Mesothelial cell of epicardium (in vitro differentiated cells): ENCODE data around the gene ADAMTSL5. TPM values are rescaled to one million over a fixed set of nuclear protein-coding genes. Genes with fewer than 3 reads are reported as not detected.

ENCODE experiments used
- DNase-seq, 2 experiments: peaks; one replicate each; pipeline ENCODE4 v3.0.0; 2021; ENCODE audit warnings: low spot score in 2 of 2; ENCODE audit not compliant: unreplicated experiment in 2 of 2
- H3K27ac Mint-ChIP-seq: 2 replicates; pipeline ENCODE4 v1.8.0; 2021; ENCODE audit warnings: mixed read lengths
- H3K27me3 Mint-ChIP-seq: 2 replicates; pipeline ENCODE4 v1.8.0; 2021; ENCODE audit warnings: low read depth, mixed read lengths
- H3K36me3 Mint-ChIP-seq: 2 replicates; pipeline ENCODE4 v1.8.0; 2021; ENCODE audit warnings: mixed read lengths
- H3K4me1 Mint-ChIP-seq: 2 replicates; pipeline ENCODE4 v1.8.0; 2021; ENCODE audit warnings: mixed read lengths
- H3K4me3 Mint-ChIP-seq: 2 replicates; pipeline ENCODE4 v1.8.0; 2021; ENCODE audit warnings: mild to moderate bottlenecking, moderate library complexity, mixed read lengths
- H3K9me3 Mint-ChIP-seq: 2 replicates; pipeline ENCODE4 v1.8.0; 2021; ENCODE audit warnings: mixed read lengths
- total RNA-seq: library from RNA; stranded (reverse); gene quantifications from 3 replicates; pipeline ENCODE4 v1.2.1, GENCODE V29; 2021
- TF ChIP-seq, protein P1 (sequence below): fragments of 200-600 bp; sonication (generic); IDR thresholded peaks from one replicate; pipeline ENCODE4 v1.5.0; 2021; ENCODE audit warnings: antibody characterized with exemption; ENCODE audit not compliant: unreplicated experiment

Gene ADAMTSL5
- total RNA-seq, 1 donor from 2014 or later = 4.6 TPM

DNA sequence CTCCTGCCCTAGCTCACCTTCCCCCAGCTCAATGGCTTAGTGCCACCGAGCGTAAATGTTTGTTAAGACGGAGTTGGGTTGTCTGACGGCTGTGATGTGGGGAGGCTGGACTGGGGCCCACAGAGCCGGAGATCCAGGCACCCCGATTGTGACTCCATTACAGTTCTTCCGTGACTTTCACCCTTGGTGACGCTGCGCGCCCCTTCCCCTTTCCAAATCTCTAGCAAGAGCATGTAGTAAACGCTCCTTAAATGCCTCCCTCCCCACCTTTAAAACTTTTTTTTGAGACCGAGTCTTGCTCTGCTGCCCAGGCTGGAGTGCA, 21.0 kb downstream of the ADAMTSL5 start:
- H3K36me3 Mint-ChIP-seq = no peaks in the 10 kb centered on the region
- TF ChIP-seq, protein P1, sequence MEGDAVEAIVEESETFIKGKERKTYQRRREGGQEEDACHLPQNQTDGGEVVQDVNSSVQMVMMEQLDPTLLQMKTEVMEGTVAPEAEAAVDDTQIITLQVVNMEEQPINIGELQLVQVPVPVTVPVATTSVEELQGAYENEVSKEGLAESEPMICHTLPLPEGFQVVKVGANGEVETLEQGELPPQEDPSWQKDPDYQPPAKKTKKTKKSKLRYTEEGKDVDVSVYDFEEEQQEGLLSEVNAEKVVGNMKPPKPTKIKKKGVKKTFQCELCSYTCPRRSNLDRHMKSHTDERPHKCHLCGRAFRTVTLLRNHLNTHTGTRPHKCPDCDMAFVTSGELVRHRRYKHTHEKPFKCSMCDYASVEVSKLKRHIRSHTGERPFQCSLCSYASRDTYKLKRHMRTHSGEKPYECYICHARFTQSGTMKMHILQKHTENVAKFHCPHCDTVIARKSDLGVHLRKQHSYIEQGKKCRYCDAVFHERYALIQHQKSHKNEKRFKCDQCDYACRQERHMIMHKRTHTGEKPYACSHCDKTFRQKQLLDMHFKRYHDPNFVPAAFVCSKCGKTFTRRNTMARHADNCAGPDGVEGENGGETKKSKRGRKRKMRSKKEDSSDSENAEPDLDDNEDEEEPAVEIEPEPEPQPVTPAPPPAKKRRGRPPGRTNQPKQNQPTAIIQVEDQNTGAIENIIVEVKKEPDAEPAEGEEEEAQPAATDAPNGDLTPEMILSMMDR = no peak
- DNase-seq = no peak
- H3K4me3 Mint-ChIP-seq = peak overlapping the region; percentile 57
- no peaks in the 10 kb centered on the region for H3K9me3 Mint-ChIP-seq
- peaks cover 29% of the 10 kb centered on the region for H3K27me3 Mint-ChIP-seq
- no peak overlapping the region for H3K27ac Mint-ChIP-seq
- peaks cover 15% of the 10 kb centered on the region for H3K4me1 Mint-ChIP-seq

DNA sequence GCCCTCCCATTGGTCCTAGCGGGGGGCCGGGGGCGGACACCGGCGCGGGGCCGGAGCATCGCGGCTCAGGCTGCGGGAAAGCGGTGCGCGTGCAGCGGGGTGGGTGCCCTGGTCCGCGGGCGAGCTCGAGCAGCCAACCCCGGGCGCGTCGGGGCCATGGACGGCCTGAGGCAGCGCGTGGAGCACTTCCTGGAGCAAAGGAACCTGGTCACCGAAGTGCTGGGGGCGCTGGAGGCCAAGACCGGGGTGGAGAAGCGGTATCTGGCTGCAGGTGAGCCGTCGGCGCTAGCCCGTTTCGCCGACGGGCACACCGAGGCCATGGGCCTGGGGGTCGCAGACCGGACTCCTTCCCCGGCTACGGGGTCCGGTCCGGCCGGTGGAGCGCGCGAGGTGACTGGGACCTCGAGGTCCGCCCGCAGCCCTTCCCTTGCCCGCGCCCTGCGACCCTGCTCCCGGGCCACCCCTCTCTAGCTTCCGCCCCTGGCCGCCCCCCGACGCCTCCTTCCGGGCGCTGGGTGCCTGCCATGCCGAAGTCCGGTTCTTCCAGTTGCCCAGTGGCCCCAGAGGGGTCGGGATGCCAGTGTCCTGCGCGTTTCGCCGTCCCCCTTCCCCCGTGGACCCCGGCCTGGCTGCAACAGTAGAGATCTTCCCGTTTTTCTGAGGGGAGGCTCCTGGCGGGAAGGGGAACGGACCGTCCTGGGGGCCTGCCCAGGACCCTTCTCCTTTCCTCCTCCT, 21.5 kb downstream of the ADAMTSL5 start, which contains the start of gene REEP6:
REEP6 (plus strand) TSS at position 68 of the 735 bp plus-strand sequence; CDS start at position 157, 89 bp downstream.
- peak in 1 of 2 experiments; percentile 18 for DNase-seq
- H3K4me1 Mint-ChIP-seq = peaks cover 12% of the 10 kb centered on the region
- TF ChIP-seq, protein P1 = no peak

DNA sequence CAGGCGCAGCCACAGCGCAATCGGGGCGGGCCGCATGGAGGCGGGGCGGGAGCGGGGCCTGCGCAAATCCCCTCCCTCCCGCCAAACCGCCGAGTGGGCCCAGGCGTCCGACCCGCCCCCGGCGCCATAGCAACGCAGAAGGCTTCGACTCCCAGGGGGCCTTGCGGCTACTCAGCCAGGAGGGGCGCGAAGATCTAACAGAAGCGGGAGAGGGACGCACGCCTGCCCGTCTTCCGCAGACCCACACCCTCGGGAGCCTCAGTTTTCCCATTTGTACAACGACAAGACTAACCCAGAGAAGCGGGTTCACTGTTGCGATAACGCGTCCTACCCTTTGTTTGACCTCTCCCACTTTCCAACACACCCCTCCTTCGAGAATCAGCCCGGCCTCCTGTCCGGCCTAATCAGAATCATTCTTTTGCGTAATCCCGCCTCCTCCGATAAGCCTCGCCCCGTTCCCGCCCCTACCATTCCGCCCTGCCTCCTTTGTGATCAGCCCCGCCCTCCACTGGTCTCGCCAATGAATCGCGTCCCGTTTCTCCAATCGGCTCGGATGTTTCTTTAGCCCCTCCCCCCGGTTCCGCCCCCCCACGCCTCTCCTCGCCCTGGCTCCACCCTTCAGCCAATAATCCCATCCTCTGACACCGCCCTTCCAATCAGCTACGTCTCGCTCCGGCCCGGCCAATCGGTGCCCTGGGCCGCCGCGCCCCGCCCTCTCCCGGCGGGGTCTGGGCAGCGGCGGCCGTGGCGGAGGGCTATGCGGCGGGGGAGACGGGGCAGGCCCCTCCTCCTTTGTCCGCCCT, 22.3 kb downstream of the ADAMTSL5 start, which contains the start of gene PCSK4:
PCSK4 (minus strand) TSS at position 40 of the 803 bp plus-strand sequence; CDS start at position 36, 4 bp downstream.
- Mint-ChIP-seq H3K36me3 (no peaks in the 10 kb centered on the region), H3K27ac (peak within 1 kb of the TSS; percentile 91), H3K4me1 (peaks cover 11% of the 10 kb centered on the region), H3K4me3 (peak within 1 kb of the TSS; percentile 83), H3K9me3 (no peaks in the 10 kb centered on the region), H3K27me3 (peaks cover 26% of the 10 kb centered on the region)
- DNase-seq = peak; percentile 97 to 98
- TF ChIP-seq, protein P1 = no peak

More for the DNA sequence above, 21.5 kb downstream of the ADAMTSL5 start, which contains the start of gene REEP6:
- H3K27ac Mint-ChIP-seq = peak within 1 kb of the TSS; percentile 91
- H3K9me3 Mint-ChIP-seq = no peaks in the 10 kb centered on the region
- peak within 1 kb of the TSS; percentile 83 for H3K4me3 Mint-ChIP-seq
- H3K27me3 Mint-ChIP-seq = peaks cover 26% of the 10 kb centered on the region
- H3K36me3 Mint-ChIP-seq = no peaks in the 10 kb centered on the region

DNA sequence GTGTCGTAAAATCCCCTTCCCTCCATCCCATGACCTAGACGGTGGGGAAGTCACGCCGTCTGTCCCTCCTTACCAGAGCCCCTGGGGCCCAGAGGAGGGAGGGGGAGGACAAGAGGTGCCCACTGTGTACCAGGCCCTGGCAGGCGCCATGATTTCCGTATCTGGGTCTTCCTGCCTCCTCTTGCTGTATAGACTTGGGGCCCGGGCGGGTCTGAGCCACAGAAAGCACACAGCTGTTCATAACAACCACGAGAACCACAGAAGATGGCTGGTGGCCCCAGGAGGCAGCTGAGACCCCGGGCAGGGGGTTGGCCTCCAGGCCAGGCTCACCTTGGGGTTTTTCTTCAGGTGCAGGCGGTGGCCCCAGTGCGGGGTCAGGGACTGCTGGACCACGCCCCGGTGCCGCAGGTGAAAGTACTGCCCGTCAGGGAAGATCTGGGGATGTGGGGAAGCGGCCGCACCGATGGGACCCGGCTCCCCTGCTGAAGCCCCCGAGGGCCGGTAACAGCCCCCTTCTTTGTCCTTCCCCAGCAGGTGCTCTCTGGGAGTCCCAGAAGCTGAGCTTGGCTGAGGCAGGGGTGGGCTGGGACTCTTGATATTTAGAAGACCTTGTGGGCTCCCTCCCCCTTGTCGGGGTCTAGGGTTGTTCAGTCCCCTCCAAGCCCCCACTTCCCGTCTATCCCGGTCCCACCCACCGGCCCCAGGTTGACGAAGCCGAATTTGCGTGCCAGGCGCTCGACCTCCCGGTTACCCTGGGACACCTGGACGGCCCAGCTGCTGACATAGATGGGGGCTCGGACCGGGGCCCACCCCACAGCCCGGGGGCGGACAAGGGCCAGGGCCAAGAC, 23.1 kb downstream of the ADAMTSL5 start:
- H3K36me3 Mint-ChIP-seq = no peaks in the 10 kb centered on the region
- peak in 1 of 2 experiments; percentile 20 for DNase-seq
- H3K4me1 Mint-ChIP-seq = peaks cover 11% of the 10 kb centered on the region
- H3K9me3 Mint-ChIP-seq = no peaks in the 10 kb centered on the region
- peak overlapping the region; percentile 64 for H3K4me3 Mint-ChIP-seq
- peaks cover 26% of the 10 kb centered on the region for H3K27me3 Mint-ChIP-seq
- TF ChIP-seq, protein P1 = no peak
- H3K27ac Mint-ChIP-seq = peak overlapping the region; percentile 25

DNA sequence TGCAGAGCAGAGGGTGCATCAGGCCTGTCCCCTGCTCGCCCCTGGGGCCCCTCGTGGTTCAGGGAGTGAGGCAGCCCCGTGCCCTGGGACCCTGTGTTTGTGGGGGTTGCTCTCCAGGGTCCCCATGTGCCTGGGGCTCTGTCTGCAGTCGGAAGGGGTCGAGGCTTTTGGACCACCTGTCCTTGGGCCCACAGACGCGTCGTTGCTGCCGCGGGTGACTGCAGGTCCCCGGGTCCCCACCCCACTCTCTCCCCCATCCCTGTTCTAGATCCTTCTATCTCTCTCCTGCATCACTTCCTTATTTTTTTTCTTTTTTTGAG, 24.6 kb downstream of the ADAMTSL5 start:
- no peaks in the 10 kb centered on the region for H3K9me3 Mint-ChIP-seq
- peaks cover under 1% of the 10 kb centered on the region for H3K36me3 Mint-ChIP-seq
- no peak overlapping the region for H3K27ac Mint-ChIP-seq
- DNase-seq = no peak
- peaks cover 17% of the 10 kb centered on the region for H3K27me3 Mint-ChIP-seq
- H3K4me1 Mint-ChIP-seq = peaks cover 11% of the 10 kb centered on the region
- H3K4me3 Mint-ChIP-seq = peak overlapping the region; percentile 24
- TF ChIP-seq, protein P1 = no peak
